ENCODE measurements around the gene MAL.

MAL gene

DNA sequence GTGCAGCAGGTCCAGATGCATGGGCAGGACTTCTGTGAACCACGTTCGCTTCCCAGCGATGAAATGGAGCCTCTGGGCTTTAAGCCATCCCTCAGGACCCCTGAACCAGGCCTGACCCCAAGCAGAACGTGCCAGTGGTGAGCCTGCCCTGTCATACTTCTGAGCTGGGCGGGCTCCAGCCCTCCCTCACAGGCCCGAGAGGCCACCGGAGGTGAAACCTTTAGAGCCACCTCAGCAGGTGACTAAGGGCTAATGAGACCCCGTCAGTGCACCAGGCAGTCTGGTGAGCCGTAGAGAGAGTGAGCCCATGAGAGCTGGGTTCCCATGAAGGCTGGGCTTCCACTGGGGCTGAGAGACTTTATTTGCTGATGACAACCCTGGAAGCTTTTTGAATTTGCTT is 8.9 kb upstream of the MAL start:
- DNase-seq (ENCODE audit: low read depth, low spot score) = no peak

DNA sequence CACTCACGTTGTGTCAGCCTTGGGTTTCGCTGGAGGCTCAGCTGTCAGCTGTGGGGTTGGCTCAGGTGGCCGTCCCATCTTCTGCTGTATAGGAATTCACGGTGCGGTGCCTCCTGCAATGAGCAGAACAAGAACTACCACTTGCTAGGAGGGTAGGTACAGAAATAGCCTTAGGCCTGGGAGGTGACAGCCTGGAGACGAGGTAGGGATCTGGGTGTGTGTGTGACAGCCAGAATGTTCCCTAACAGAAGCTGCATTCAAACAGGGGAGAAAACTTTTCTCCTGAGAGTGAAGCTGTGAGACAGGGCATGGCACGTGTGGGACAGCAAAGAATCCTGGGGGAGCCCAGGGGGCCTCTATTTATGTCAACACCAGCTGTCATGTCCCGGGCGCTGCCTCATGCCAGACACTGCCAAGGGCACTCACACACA is 8.4 kb upstream of the MAL start:
- no peak for DNase-seq (ENCODE audit: low read depth, low spot score)

- DNase-seq (ENCODE audit: low read depth, low spot score) = no peak
Observed at GRCh38 chr2:95017836-95018235, 7.7 kb upstream of the MAL start.

- DNase-seq (ENCODE audit: low read depth, low spot score) = no peak
Observed at GRCh38 chr2:95018301-95018700, 7.2 kb upstream of the MAL start.

DNA sequence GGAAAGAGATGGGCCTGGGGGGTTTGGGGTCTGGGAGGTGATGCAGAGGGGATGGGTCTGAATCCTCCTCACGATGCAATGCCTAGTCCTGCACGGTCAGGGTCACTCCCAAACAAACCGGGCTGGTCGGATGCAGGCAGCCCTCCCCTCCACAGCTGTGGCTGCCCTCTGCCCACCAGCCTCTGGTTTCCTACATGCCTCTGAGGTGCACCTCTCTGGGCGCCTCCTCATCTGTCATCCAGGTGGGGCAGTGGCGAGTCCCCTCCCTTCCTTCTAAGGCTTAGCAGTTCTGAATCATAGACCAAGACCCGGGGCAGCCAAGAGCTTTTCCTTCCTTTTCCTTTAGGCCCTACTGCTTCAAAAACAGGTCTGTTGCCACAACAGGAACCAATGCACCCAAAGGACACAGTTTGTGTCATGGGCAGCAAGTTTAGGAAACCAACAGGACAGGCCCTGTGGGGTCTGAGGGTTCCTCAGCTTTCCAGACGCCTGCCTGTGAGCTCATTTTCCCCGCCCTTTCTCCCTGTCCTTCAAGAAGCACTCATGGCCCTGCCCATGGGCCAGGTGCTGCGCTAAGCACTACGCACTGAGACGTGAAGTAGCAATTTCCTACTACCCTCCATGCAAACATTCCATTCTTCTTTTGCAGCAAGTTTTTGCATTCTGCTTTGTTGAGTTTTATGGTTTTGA is 6.5 kb upstream of the MAL start:
- DNase-seq (ENCODE audit: low read depth, low spot score) = no peak

- no peak for DNase-seq (ENCODE audit: low read depth, low spot score)
Observed at GRCh38 chr2:95019572-95019971, 5.9 kb upstream of the MAL start.

DNA sequence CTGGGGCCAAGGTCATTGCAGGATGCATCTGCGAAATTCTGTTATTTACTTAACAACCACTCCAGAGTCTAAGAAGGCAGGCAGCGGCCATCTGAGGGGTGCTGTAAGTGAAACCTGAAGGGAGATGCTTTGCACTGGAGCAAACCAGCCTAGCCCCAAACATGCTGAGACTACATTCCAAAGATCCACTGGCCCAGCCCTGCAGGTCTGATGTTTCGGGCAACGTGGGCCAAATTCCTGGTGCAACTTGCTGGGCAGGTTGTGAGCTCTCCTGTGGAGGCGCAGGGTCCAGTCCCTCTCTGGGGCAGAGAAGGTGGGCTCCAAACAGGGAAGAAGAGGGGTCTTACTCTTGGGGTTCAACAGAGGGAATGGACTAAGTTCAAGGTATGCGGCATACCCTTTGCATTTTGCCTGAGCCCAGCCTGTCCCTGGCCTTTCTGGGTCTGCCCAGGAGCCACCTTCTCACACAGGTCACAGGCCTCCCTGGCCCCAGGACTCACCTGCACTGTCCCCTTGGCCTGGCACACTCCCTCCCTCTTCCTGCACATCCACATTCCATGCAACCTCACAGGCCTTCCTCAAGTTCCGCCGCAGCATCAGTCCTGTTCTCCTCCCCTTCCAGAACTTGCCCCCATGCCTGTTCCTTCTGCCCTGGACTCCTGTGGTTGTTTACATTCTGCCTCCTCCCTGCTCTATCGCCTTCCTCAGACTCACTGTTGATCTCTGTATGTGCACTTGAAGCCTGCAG is 5.1 kb upstream of the MAL start:
- no peak for DNase-seq (ENCODE audit: low read depth, low spot score)

- no peak for DNase-seq (ENCODE audit: low read depth, low spot score)
Observed at GRCh38 chr2:95021023-95021416, 4.5 kb upstream of the MAL start.

DNA sequence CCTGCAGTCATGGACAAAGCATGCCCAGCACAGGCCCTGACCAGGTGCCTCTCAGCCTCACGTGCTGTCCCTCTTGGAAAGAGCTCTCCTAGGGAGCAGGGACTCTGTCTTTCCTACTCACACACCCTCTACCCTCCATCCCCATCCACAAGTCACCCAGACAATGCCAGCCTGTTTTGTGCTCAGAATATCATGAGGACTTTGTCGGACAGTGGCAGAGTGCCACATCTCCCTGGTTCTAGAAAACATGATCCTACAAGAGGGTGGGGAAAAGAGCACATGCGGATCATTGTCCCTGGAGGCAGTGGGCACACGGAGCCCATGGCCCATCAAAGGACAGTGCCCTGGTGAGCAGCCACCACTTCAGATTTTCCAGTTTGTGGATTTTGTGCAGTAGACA is 3.7 kb upstream of the MAL start:
- no peak for DNase-seq (ENCODE audit: low read depth, low spot score)

DNA sequence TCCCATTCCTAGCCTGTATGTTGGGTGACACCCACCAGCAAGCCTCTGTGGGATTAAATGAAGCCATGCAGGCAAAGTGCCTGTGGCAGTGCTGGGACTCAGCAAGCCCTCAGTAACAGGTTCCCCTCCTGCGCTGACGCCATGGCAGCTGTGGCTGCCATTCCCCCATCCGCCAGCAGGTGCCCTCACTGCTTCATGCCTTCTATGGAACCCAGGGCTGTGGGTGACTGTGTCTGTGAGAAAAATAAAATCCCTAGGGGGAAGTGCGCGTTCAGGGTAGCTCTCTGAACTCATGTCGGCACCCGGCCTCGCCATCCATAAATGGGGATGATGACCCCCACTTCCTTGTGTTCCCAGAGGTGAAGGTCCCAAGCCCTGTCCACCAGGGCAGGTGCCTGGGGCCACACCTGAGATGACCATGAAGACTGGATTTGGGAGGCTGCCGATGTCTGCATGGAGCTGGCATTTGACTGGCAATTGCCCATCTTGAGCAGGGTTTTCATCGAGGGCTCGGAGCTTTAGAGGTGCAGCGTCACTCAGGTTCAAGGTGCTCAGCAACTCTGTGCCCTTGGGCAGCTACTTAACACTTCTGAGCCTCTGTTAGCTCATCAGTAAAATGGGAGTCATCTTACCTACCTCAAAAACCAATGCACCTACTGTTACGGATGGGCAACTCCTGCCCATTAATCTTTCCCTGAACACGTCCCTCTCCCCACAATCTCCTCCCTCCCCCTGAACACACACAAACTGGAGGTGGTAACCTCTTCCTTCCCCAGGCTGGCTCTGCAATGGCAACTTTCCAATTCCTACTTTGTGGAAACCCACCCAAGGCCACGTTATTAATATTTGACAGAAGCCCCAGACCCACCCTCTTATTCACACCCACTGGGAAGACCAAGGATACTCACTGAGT is 2.9 kb upstream of the MAL start:
- no peak for DNase-seq (ENCODE audit: low read depth, low spot score)

- no peak for DNase-seq (ENCODE audit: low read depth, low spot score)
Observed at GRCh38 chr2:95023222-95023597, 2.3 kb upstream of the MAL start.

- no peak for DNase-seq (ENCODE audit: low read depth, low spot score)
Observed at GRCh38 chr2:95024371-95024770, 1.1 kb upstream of the MAL start.

DNA sequence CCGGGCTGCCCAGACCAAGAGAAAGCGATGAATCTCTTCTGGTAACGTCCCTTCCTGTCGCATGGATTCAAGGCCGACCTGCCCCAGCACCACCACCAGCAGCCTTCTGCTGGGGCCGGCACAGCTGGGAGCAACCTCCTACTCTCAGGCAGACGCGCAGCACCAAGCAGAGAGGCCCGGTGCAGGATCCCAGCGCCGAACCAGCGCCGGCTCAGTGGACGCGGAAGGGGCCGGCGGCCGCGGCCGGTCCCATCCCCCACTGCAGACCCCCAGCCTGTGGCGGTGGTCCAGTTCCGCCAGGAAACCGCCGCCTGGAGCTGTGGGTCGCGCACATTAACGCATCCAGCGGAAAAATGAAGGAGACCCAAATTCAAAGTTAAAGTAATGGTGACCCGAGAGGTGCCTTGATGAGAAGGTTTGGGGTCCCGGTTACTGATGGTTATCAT is 525 bp upstream of the MAL start:
- no peak for DNase-seq (ENCODE audit: low read depth, low spot score)

DNA sequence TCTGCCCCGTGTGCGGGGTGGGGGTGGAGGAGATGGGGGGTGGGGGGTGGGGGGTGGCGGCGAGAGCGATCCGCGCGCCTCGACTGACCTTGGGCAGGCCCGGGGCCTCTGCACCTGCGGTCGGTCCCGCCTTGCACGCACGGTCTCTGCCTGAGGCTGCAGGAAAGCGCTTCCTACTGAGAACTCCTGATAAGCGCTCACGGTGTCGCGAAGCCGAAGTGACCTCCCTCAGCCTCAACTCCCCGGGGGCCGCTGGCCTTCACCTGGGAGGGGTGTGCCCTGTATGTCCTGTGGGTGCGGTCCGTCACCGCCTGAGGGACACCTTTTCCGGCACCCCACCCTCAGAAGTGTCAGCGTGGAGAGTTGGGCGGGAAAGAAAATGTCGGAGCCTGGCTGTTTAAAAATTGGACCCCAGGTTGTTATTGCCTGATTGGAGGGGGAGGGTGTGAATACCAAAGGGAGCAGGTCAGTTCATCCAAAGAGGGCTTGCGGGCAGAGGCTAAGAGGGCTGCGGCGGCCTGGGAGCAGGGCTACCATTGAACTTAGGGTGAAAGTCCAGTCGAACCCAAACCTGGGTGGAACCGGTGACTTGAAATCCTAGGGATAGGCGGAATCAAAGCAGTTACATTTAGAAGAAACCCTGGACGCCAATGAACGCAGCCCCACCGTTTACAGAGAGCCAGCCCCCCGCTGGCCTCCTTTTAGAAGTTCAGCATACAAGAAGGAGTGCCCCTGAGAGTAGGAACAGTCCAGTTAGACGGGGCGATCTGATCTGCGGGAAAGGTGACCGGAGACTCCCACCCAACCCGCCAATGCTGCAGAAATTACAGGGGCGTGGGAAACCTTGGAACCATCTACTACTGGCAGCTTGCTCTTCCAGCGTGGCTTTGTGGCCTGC is 1.2 kb downstream of the MAL start:
- DNase-seq (ENCODE audit: low read depth, low spot score) = no peak

- no peak for DNase-seq (ENCODE audit: low read depth, low spot score)
Observed at GRCh38 chr2:95027369-95027720, 1.8 kb downstream of the MAL start.

DNA sequence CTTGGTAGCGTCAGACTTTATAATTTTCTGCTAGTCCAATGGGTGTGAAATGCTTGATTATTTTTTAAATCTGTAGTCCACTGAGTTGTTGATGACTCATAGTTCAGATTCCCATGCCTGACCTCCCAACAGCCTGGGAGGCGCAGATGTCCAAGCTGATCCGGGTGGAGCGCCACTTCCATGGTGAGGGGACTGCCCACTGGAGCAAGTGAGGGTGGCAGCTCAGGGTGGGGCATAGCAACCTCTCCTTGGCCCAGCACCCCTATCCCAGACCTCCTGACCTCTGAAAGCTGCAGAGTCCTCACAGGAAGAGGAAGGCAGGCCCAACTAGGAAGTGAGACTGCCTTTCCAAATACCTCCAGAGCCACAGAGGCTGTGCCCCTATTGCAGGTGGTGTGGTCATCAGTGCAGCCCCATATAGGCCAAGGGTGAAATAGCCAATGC is 4.4 kb downstream of the MAL start:
- DNase-seq (ENCODE audit: low read depth, low spot score) = no peak

DNA sequence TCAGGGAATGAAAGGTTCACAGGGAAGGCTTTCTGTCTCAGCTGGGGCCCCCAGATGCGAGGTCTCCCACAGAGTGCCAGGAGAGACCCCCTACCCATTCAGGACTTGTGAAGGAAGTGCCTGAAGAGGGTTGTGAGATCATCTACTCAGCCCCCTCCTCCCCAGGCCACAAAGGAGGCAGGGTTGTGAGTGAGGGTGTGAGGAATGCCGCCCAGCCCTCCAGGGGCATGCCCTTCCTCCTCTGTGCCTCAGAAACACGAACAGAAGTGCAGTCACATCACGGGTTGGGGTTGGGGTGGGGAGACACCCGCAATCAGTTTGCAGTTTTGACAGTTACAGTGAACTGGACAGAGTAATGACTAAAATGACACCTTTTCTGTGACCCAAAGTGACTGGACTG is 5.0 kb downstream of the MAL start:
- no peak for DNase-seq (ENCODE audit: low read depth, low spot score)

GRCh38 chr2:95031076-95031725 is 5.7 kb downstream of the MAL start:
- no peak for DNase-seq (ENCODE audit: low read depth, low spot score)

DNA sequence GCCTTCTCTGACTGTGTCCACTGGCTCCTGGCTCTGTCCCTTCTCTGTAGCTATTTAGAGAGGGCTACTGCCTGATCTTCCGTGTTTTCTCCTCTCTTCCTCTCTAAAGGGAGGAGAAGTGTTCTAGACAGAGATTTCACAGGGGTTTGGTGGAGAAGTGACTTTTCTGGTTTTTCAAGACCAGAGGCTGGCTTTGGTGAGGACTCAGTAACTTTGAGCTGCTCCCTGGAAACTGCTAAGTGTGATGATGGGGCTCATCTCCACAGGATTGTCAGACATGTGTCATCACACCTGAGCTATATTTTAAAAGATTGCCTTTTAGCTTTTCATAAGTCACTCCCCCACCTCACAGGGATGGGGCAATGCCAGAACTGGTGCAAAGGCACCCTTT is 6.2 kb downstream of the MAL start:
- no peak for DNase-seq (ENCODE audit: low read depth, low spot score)

DNA sequence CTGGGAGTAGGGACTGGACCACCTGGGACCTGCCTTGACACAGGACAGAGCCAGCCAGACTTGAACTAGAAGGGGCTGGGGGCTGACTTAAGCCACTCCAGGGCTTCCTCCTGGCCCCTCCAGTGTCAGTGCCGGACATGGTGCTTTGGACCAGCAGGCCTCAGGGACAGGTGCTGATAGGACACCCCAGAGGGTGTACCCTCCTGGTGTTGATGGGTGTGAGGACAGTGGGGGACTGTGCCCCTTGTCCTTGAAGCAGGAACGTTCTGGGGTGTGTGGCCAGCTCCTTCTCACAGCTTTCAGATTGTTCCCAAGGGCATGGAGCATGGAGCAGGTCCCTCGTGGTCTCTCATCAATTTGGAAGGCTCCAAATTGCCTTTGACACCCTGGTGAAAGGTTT is 6.8 kb downstream of the MAL start:
- no peak for DNase-seq (ENCODE audit: low read depth, low spot score)

Measured in smooth muscle cell of the brain vasculature (primary cell).